Vagina (tissue), 2 donors: Measurements from ENCODE around the gene SENP5. TPM values are rescaled to one million over a fixed set of nuclear protein-coding genes. Genes with fewer than 3 reads are reported as not detected.

Source experiments
- DNase-seq, 2 donors: peaks; one replicate each; pipeline ENCODE4 v3.0.0-alpha.2; 2017; ENCODE audit errors: extremely low spot score in 2 of 2
- H3K27ac ChIP-seq: fragments of 200-600 bp; sonication (generic); one replicate; pipeline ENCODE4 v1.5.1; 2019
- H3K27me3 ChIP-seq: fragments of 200-600 bp; sonication (generic); one replicate; pipeline ENCODE4 v1.5.1; 2019
- H3K36me3 ChIP-seq, 2 donors: fragments of 200-600 bp; sonication (generic); one replicate each; pipeline ENCODE4 v1.5.1; 2017 to 2019
- H3K4me1 ChIP-seq: fragments of 200-600 bp; sonication (generic); one replicate; pipeline ENCODE4 v1.5.1; 2019
- H3K4me3 ChIP-seq, 2 donors: fragments of 200-600 bp; sonication (generic); 1 replicate in 1 of 2; 2 replicates in 1 of 2; pipeline ENCODE4 v1.5.1; 2016 to 2019
- H3K9me3 ChIP-seq: fragments of 200-600 bp; sonication (generic); one replicate; pipeline ENCODE4 v1.5.1; 2019
- POLR2A ChIP-seq, 2 donors: fragments of 450-650 bp; IDR thresholded peaks; one replicate each; pipeline ENCODE4 v1.6.1; 2017; ENCODE audit warnings: antibody characterized with exemption in 2 of 2, mild to moderate bottlenecking in 2 of 2, moderate library complexity in 2 of 2
- POLR2AphosphoS5 ChIP-seq, 2 donors: sonication (generic); formaldehyde crosslinking; IDR thresholded peaks; one replicate each; pipeline ENCODE4 v1.9.0; 2017; ENCODE audit warnings: antibody characterized with exemption in 2 of 2, mild to moderate bottlenecking in 2 of 2, low read depth in 1 of 2; ENCODE audit not compliant: insufficient read depth in 1 of 2
- intact Hi-C: fragments of 100-400 bp; cut with DNase I; formaldehyde crosslinking; loops from one replicate; pipeline ENCODE4 v1.15.1; 2023
- total RNA-seq: library from RNA; depleted of rRNA; stranded (reverse); fragments of >200 nt; gene quantifications from one replicate; pipeline ENCODE4 v1.2.3, GENCODE V29; 2016
- TF ChIP-seq, protein P1 (sequence below), 3 experiments: fragments of 450-650 bp in 2 of 3; fragments of 200-600 bp in 1 of 3; sonication (generic) in 1 of 3; IDR thresholded peaks; one replicate each; pipeline ENCODE4 v1.5.1; 2017 to 2019; ENCODE audit warnings: antibody characterized with exemption in 3 of 3, mild to moderate bottlenecking in 2 of 3, moderate library complexity in 2 of 3

The SENP5 gene
- total RNA-seq, 1 donor from 2014 or later, result 50.6 TPM

DNA sequence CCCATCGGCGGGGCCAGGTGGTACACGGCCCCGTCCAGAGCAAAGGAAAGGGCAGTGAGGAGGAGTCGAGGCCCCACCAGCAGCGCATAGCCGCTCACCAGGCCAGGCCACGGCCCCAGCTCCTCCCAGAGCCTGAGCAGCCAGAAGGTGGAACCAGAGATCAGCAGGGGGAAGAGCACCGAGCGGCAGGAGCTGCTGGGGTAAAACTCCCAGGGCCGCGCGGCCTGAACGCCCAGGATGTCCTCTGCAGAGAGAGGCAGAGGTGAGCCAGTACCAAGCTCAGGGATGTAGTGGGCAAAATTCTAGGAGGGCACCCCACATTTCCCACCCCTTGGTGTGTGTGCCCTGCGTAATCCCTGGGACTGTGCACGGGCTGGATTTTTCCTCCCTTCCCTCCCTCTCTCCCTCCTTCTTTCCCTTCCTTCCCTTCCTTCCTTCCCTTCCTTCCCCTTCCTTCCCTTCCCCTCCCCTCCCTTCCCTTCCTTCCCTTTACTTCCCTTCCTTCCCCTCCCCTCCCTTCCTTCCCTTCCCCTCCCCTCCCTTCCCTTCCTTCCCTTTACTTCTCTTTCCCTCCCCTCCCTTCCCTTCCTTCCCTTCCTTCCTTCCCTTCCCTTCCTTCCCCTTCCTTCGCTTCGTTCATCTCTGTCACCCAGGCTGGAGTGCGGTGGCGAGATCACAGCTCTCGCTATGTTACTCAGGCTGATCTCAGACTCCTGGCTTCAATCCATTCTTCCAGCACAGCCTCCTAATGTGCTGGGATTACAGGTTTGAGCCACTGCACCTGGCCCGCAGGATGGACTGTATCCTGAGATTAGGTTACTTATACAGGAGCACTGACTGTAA lies 80.9 kb downstream of the SENP5 start:
- no peaks in the 10 kb centered on the region for H3K9me3 ChIP-seq
- H3K4me3 ChIP-seq, result no peak overlapping the region
- intact Hi-C loops, result no loop called here
- H3K27me3 ChIP-seq, result no peaks in the 10 kb centered on the region
- H3K4me1 ChIP-seq, result peaks cover 9% of the 10 kb centered on the region
- DNase-seq, result no peak
- no peaks in the 10 kb centered on the region for H3K36me3 ChIP-seq
- H3K27ac ChIP-seq, result no peak overlapping the region
- TF ChIP-seq, protein P1, sequence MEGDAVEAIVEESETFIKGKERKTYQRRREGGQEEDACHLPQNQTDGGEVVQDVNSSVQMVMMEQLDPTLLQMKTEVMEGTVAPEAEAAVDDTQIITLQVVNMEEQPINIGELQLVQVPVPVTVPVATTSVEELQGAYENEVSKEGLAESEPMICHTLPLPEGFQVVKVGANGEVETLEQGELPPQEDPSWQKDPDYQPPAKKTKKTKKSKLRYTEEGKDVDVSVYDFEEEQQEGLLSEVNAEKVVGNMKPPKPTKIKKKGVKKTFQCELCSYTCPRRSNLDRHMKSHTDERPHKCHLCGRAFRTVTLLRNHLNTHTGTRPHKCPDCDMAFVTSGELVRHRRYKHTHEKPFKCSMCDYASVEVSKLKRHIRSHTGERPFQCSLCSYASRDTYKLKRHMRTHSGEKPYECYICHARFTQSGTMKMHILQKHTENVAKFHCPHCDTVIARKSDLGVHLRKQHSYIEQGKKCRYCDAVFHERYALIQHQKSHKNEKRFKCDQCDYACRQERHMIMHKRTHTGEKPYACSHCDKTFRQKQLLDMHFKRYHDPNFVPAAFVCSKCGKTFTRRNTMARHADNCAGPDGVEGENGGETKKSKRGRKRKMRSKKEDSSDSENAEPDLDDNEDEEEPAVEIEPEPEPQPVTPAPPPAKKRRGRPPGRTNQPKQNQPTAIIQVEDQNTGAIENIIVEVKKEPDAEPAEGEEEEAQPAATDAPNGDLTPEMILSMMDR (IDR thresholded peaks at IDR 0.05), result no peak
- TF ChIP-seq POLR2AphosphoS5 (IDR thresholded peaks at IDR 0.05; ENCODE audit: insufficient read depth in 1 of 2, low read depth in 1 of 2) (no peak), POLR2A (IDR thresholded peaks at IDR 0.05) (no peak)

DNA sequence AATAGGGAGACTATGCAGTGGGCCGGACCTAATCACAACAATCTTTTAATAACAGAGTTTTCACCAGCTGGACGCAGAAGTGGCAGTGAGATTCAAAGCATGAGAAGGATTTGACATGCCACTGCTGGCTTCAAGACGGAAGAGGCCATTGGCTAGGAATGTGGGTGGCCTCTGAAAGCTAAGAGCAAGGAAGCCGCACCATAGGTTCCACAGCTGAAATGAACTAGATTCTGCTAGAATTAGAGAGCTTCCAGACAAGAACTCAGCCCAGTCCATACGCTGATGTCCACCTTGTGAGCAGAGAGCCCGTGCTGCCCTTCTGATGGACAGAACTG lies 81.5 kb downstream of the SENP5 start:
- Histone ChIP-seq H3K27me3 (no peaks in the 10 kb centered on the region), H3K4me3 (no peak overlapping the region), H3K4me1 (peaks cover 3% of the 10 kb centered on the region), H3K36me3 (no peaks in the 10 kb centered on the region), H3K27ac (no peak overlapping the region), H3K9me3 (no peaks in the 10 kb centered on the region)
- intact Hi-C loops, result no loop called here
- no peak for DNase-seq
- TF ChIP-seq POLR2AphosphoS5 (IDR thresholded peaks at IDR 0.05; ENCODE audit: insufficient read depth in 1 of 2, low read depth in 1 of 2) (no peak), POLR2A (IDR thresholded peaks at IDR 0.05) (no peak)
- TF ChIP-seq, protein P1 (IDR thresholded peaks at IDR 0.05), result no peak

DNA sequence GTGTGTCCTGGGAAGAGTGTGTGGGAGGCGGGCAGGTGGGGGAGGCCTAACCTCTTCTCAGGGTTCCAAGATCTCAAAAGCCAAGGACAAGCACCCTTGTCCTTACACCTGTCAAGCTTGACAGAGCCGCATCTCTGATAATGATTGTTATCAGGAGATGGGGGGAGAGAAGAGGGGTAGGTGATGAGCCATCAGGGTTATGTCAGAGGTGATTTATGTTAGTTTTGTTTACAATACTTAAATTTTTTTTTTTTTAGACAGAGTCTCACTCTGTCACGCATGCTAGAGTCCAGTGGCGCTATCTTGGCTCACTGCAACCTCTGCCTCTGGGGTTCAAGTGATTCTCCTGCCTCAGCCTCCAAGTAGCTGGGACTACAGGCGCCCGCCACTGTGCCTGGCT lies 82.0 kb downstream of the SENP5 start:
- Histone ChIP-seq H3K4me1 (no peaks in the 10 kb centered on the region), H3K36me3 (no peaks in the 10 kb centered on the region), H3K27me3 (no peaks in the 10 kb centered on the region), H3K27ac (no peak overlapping the region), H3K4me3 (no peak overlapping the region), H3K9me3 (no peaks in the 10 kb centered on the region)
- TF ChIP-seq POLR2AphosphoS5 (IDR thresholded peaks at IDR 0.05; ENCODE audit: insufficient read depth in 1 of 2, low read depth in 1 of 2) (no peak), POLR2A (IDR thresholded peaks at IDR 0.05) (no peak)
- TF ChIP-seq, protein P1 (IDR thresholded peaks at IDR 0.05), result no peak
- DNase-seq, result no peak
- intact Hi-C loops, result no loop called here

DNA sequence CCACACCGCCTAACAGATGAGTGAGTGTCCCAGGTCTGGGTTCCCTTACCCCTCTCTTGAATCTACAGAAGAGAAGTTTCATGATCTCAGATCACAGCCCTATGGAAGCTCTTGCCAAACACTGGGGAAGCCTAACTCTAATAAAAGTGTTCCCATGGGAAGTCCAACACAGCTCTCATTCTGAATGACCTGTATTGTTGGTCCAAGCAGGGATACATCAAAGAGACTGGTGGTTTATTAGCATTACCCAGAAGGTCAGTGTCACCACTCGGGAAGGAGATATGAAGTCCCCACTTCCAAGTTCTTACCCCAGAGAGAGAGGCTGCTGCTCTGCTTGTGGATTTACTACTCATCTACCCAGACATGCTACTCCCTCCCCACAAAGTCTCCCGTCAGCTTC lies 83.7 kb downstream of the SENP5 start:
- Histone ChIP-seq H3K4me1 (no peaks in the 10 kb centered on the region), H3K36me3 (no peaks in the 10 kb centered on the region), H3K4me3 (no peak overlapping the region), H3K9me3 (no peaks in the 10 kb centered on the region), H3K27ac (no peak overlapping the region), H3K27me3 (no peaks in the 10 kb centered on the region)
- DNase-seq, result no peak
- intact Hi-C loops, result no loop called here
- no peak for TF ChIP-seq POLR2AphosphoS5 (IDR thresholded peaks at IDR 0.05; ENCODE audit: insufficient read depth in 1 of 2, low read depth in 1 of 2)
- TF ChIP-seq, protein P1 (IDR thresholded peaks at IDR 0.05), result no peak
- no peak for TF ChIP-seq POLR2A (IDR thresholded peaks at IDR 0.05)

DNA sequence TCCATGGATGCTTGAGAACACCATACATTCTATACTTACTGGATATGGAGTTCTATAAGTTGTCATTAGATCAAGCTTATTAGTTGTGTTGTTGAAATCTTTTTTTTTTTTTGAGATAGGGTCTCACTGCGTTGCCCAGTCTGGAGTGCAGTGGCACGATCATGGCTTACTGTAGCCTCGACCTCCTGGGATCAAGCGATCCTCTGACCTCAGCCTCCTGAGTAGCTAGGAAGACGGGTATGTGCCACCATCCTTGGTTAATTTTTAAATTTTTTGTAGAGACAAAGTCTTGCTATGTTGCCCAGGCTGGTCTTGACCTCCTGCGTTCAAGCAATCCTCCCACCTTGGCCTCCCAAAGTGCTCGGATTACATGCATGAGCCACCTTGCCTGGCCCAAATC lies 87.1 kb downstream of the SENP5 start:
- no peaks in the 10 kb centered on the region for H3K9me3 ChIP-seq
- no peaks in the 10 kb centered on the region for H3K36me3 ChIP-seq
- no peak overlapping the region for H3K27ac ChIP-seq
- no peaks in the 10 kb centered on the region for H3K27me3 ChIP-seq
- intact Hi-C loops, result no loop called here
- DNase-seq, result no peak
- TF ChIP-seq, protein P1 (IDR thresholded peaks at IDR 0.05), result no peak
- TF ChIP-seq POLR2A (IDR thresholded peaks at IDR 0.05) (no peak), POLR2AphosphoS5 (IDR thresholded peaks at IDR 0.05; ENCODE audit: insufficient read depth in 1 of 2, low read depth in 1 of 2) (no peak)
- no peak overlapping the region for H3K4me3 ChIP-seq
- no peaks in the 10 kb centered on the region for H3K4me1 ChIP-seq
